ENCODE results near the gene ZNF761.
A peak's percentile ranks its signal among the peaks of the same experiment; 100 is the strongest.
"Not testable (repeated sequence)": the region's sequence is repeated elsewhere in the genome, so short reads cannot be mapped to it uniquely, and the experiment has no call there.

ZNF761 gene

DNA sequence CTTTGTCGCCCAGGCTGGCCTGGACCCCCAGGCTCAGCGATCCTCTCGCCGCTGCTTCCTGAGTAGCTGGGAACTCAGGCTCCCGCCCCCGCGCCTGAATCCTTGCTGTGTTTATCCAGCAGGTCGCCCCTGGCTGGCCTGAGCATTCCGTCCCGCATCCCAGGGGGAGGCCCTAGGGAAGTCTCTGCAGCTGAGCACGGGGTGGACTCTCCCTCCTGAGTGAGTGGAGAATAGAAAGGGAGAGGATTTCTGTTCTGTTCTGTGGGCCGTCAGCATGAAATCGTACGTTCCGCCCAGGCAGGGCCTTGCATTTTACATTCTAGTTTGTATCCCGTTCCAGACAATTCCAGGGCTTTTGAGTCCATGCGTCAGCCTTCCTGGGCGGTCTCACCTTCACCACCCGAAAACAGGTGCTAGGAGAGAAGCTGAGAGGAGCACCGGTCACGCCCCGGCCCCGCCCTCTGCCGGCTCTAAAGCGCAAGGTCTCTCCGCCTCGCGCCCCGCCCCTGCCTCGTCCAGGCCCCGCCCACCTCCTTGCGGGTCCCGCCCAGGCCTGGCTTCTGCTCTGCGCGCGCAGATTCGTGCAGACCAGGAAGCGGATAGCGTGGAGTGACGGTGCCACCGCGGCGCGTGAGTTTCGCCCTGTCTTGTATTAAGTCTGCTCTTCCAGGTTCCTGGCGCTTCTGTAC is at the start of gene ZNF761:
ZNF761 (plus strand) TSS at position 586 of the 689 bp plus-strand sequence. CDS start 15,285 bp downstream, outside the sequence.
- DNase-seq = peak; percentile 98

- no peak for DNase-seq
Measured at GRCh38 chr19:53388168-53388567, 43.6 kb upstream of the ZNF761 start.

DNA sequence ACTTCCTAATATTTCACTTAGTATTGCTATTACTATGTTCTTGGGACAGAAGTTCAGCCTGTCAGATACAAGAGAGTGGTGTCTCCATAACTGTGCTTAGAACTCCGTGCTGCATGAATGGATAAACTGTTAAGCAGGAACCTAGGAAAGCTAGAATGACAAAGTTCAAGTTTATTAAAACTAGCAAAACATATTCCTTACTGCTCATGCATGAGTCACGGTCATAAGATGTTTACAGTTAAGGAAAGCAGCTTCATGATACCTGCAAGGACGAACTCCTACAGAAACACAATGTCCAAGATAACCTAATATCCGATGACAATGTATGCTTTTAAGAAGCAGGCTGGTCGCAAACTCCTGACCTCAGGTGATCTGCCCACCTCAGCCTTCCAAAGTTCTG is 42.9 kb upstream of the ZNF761 start:
- no peak for DNase-seq

GRCh38 chr19:53389571-53389970 is 42.2 kb upstream of the ZNF761 start:
- DNase-seq = no peak

DNA sequence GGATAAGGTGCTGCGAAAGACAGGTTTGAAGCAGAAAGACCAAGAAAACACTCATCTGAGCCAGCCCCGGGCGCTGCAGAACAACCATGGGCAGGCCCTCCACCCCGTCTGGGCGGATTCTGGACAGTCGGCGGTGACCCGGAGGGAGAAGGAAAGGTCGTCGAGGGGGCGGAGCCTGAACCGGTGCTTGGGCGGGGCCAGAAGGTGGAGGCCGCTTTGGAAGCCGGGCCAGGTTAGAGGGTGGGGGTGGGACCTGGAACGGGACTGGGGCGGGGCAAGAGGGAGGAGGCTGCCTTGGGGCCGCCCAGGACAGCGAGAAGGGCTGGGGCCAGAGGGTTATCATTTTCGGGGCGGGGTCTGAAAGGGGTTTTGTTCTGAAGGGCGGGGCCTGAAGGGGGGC is 41.8 kb upstream of the ZNF761 start:
- no peak for DNase-seq

- no peak for DNase-seq
Measured at GRCh38 chr19:53394522-53394973, 37.2 kb upstream of the ZNF761 start.

GRCh38 chr19:53394974-53395839 is 36.6 kb upstream of the ZNF761 start, which contains the start of gene ZNF765:
Gene ZNF765 (plus strand): TSS chr19:53395149. CDS start chr19:53398016, 2,867 bp downstream.
- DNase-seq = peak; percentile 96

GRCh38 chr19:53395840-53396524 is 35.8 kb upstream of the ZNF761 start:
- DNase-seq = not testable (repeated sequence)

DNA sequence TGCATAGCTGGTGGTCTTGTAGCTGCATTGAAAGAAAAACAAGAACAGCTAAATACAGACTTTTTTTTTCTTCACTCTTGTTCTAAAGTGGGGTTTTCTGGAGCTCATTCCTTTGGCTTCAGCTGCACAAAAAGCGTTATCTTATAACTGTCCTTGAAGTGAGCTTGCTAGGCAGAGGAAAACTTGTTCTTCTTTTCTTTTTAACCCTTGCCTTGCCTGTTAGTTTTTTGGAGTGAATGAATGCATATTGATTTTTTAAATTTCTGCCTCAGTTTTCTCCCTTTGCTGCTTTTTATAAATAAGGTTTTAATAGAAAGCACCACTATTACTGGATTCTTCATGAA is 35.3 kb upstream of the ZNF761 start:
- DNase-seq = no peak

DNA sequence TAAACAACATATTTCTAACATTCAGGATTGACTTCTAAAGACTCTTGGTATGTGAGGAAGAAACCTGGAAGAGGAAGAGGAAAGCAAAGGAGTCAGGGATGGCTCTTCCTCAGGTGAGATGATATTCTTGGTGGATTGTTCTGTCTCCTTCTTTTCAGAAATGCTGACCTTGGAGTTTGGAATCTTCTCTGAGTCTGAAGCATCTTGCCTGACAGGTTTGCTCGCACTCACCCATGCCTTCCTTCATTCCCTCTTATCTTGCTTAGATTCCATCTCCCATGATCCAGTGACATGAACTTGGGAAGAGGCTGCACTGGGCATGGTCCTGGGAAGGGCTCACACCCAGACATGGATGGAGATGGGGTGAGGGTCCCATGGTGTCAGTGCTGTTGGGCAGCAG is 33.9 kb upstream of the ZNF761 start:
- DNase-seq = not testable (repeated sequence)

DNA sequence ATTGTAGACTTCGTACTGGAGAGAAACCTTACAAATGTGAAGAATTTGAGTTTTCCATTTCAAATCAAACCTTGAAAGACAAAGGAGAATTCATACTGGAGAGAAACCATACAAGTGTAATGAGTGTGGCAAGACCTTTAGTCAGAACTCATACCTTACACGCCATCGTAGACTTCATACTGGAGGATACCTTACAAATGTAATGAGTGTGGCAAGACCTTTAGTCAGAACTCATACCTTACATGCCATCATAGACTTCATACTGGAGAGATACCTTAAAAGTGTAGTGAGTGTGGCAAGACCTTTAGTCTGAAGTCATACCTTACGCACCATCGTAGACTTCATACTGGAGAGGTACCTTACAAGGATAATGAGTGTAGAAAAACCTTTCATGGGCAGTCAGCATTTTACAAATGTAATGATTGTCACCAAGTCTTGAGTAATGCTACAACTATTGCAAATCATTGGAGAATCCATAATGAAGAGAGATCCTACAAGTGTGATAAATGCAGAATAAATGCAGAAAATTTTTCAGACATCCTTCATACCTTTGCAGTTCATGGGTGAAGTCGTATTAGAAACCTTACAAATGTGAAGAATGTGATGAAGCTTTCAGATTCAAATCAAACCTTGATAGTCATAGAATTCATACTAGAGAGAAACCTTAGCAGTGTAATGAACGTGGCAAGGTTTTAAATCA is 22.1 kb upstream of the ZNF761 start:
- no peak for DNase-seq

- not testable (repeated sequence) for DNase-seq
Measured at GRCh38 chr19:53420520-53421315, 11.1 kb upstream of the ZNF761 start.

DNA sequence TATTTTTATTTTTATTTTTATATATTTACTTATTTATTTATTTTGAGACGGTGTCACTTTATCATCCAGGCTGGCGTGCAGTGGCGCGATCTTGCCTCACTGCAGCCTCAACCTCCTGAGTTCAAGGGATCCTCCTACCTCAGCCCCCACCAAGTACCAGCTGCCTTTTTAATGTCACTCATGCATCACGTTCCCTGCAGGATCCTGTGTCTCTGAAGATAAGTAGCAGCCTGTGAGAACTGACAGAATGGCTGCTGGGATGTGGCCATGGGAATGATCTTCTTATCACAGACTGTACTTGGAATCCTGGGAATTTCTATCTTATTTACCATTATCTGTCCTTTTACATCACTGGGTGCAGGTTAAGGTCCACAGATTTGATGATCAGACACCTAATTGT is 9.2 kb upstream of the ZNF761 start:
- no peak for DNase-seq

- DNase-seq = not testable (repeated sequence)
Measured at GRCh38 chr19:53423074-53423473, 8.7 kb upstream of the ZNF761 start.

DNA sequence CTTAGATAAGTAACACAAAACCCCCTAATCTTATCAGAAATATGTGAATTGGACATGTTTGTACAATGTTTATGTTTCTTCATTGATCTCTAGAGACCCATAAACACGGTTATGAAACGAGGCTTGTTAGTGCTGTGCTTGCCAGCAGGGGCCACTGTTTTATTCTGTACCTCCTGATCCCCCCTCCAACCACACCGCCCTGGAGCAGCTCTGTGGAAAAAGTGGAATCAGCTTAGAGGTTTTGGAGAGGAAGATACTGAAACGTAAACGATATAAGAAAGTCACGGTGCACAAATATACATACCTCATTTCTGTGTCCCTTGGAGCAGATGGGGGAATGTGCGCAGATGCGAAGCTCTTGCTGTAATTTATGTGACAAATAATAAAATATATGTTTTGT is 8.1 kb upstream of the ZNF761 start:
- not testable (repeated sequence) for DNase-seq

DNA sequence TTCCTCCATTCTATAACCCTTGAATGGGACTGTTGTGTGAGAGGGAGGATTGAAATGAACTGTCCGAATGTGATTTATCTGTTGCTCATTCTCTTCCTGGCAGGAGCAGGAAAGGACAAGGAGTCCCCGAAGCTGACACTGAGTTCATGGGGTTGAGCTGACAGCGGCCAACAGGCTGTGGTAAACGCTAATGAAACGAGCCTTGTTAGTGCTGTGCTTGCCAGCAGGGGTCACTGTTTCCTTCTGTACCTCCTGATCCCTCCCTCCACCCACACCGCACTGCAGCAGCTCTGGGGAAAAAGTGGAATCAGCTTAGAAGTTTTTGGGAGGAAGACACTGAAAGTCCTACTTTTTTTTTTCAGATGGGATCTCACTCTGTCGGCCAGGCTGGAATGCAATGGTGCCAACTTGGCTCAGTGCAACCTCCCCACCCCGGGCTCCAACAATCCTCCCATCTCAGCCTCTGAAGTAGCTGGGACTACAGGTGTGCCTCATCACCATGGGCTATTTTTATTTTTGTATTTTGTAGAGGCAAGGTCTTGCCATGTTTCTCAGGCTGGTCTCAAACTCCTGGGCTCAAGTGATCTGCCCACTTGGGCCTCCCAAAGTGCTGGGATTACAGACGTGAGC is 6.7 kb upstream of the ZNF761 start:
- DNase-seq = peak; percentile 56

- DNase-seq = no peak
Measured at GRCh38 chr19:53432088-53432661, 391 bp downstream of the ZNF761 start.

GRCh38 chr19:53443809-53444208 is 12.0 kb downstream of the ZNF761 start:
- DNase-seq = not testable (repeated sequence)

DNA sequence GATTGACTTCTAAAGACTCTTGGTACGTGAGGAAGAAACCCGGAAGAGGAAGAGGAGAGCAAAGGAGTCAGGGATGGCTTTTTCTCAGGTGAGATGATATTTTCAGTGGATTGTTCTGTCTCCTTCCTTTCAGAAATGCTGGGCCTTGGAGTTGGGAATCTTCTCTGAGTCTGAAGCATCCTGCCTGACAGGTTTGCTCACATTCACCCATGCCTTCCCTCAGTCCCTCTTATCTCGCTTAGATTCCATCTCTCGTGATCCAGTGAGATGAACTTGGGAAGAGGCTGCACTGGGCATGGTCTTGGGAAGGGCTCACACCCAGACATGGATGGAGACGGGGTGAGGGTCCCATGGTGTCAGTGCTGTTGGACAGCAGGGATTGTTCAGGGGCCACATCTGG is 15.4 kb downstream of the ZNF761 start:
- DNase-seq = not testable (repeated sequence)

GRCh38 chr19:53455828-53456227 is 24.0 kb downstream of the ZNF761 start:
- no peak for DNase-seq

- not testable (repeated sequence) for DNase-seq
Measured at GRCh38 chr19:53460131-53460721, 28.4 kb downstream of the ZNF761 start.
